GM21423 (cell line): ENCODE measurements around the gene NAP1L2.
"Not testable (repeated sequence)": the region's sequence is repeated elsewhere in the genome, so short reads cannot be mapped to it uniquely, and the experiment has no call there.

Experiments used
- ATAC-seq: cut with Tn5 transposase; IDR thresholded peaks from one replicate; pipeline ENCODE4 v1.9.1; 2021; ENCODE audit warnings: mild to moderate bottlenecking, moderate library complexity; ENCODE audit not compliant: unreplicated experiment

Gene NAP1L2, protein sequence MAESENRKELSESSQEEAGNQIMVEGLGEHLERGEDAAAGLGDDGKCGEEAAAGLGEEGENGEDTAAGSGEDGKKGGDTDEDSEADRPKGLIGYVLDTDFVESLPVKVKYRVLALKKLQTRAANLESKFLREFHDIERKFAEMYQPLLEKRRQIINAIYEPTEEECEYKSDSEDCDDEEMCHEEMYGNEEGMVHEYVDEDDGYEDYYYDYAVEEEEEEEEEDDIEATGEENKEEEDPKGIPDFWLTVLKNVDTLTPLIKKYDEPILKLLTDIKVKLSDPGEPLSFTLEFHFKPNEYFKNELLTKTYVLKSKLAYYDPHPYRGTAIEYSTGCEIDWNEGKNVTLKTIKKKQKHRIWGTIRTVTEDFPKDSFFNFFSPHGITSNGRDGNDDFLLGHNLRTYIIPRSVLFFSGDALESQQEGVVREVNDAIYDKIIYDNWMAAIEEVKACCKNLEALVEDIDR

GRCh38 chrX:73214426-73215094, at the start of gene NAP1L2:
Gene NAP1L2 (minus strand): TSS chrX:73214851. CDS start chrX:73214492, 359 bp downstream.
- ATAC-seq, result peak; percentile 90

GRCh38 chrX:73262991-73263390, 48.3 kb upstream of the NAP1L2 start:
- ATAC-seq, result no peak

DNA sequence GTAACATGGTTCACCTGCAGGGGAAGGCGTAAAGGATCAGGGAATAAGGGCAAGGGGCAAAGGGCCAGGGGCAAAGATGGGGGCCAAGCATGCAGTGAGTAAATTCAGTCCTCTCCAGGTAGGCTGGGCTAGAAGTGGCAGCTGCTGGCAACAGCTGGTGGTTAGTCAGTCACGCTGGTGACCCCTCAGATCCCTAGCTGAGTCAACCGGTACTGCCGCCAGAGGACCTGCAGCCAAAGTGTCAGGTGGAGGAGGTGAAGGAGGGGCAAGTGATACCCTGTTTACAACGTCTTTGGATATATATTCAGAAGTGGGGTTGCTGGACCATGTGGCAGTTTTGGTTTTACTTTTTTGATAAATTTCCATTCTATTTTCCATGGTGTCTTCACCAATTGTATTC, 24.6 kb upstream of the NAP1L2 start:
- ATAC-seq, result no peak

DNA sequence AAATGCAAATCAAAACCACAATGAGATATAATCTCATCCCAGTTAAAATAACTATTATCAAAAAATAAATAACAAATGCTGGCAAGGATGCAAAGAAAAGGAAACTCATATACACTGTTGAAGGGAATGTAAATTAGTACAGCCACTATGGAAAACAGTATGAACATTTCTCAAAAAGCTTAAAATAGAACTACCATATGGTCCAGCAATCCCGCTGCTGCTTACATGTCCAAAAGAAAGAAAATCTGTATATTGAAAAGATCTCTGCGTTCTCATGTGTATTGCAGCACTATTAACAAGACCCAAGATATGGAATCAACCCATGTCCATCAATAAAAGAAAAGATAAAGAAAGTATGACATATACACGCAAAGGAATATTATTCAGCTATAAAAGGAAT, 3.0 kb upstream of the NAP1L2 start:
- ATAC-seq, result no peak

- no peak for ATAC-seq
These were observed 595 bp upstream of the NAP1L2 start for GRCh38 chrX:73215246-73215645.

GRCh38 chrX:73213734-73214425, 771 bp downstream of the NAP1L2 start:
- no peak for ATAC-seq

DNA sequence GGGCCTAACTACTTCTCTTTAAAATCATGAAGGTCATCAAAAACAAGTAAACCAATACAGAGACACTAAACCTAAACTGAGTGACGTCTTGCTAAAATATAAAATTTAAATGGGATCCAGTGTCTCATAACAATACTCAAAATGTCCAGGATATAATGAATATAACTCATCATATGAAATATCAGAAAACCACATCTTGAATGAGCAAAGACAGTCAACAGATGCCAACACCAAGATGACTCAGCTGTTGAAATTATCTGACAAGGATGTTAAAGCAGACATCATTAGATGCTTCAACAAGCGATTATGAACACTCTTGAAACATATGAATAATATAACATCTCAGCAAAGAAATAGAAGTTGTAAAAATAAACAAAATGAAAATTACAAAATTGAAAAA, 8.3 kb downstream of the NAP1L2 start:
- ATAC-seq, result no peak

GRCh38 chrX:73182502-73183114, 32.0 kb downstream of the NAP1L2 start:
- no peak for ATAC-seq

GRCh38 chrX:73168945-73169344, 45.7 kb downstream of the NAP1L2 start:
- not testable (repeated sequence) for ATAC-seq
